ENCODE measurements around the gene TACC3.

The TACC3 gene

DNA sequence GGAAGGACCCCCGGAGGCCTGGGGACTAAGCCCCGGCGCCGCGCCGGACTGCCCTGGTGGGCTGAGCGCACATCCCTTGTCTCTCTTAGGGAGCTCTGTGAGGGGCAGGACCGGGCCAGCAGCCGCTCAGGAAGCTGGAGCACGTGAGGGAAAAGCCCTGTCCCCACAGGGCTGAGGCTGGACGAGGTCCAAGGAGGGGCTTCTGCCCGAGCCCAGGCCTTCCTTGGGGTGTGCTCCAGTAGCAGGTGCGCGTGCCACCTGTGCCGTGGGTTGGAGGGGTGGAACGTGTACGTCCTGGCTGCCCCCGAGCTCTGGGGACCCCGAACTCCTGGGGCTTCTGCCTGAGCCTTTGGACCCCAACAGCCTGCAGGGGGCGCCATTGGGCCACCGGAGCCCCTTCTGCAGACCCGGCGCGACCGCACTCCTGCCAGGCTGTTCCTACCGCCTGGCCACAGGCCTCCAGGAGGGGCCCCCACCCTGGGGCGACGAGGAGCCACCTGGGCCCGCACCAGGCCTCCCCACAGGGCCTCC is 27.2 kb downstream of the TACC3 start:
- peak; percentile 76 for DNase-seq

GRCh38 chr4:1749370-1749769 is 28.0 kb downstream of the TACC3 start:
- DNase-seq = no peak

DNA sequence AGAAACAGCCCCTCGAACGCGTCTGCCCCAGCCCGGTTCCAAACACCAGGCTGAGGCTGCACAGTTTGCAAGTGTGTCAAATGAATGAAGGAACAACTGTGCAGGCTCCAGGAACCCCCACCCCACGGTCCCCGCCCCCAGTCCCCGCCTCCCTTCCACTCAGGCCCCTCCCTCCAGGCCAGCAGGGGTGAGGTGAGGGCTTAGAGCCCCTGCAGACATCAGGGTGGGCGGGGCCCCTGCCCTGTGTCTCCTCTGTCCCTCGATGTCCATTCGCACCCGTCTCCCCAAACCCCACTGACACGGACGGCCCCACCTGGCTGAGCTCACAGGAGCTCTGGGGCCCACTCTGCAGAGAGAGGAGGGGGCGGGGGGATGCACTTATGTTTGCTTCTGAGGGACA is 28.5 kb downstream of the TACC3 start:
- DNase-seq = no peak

DNA sequence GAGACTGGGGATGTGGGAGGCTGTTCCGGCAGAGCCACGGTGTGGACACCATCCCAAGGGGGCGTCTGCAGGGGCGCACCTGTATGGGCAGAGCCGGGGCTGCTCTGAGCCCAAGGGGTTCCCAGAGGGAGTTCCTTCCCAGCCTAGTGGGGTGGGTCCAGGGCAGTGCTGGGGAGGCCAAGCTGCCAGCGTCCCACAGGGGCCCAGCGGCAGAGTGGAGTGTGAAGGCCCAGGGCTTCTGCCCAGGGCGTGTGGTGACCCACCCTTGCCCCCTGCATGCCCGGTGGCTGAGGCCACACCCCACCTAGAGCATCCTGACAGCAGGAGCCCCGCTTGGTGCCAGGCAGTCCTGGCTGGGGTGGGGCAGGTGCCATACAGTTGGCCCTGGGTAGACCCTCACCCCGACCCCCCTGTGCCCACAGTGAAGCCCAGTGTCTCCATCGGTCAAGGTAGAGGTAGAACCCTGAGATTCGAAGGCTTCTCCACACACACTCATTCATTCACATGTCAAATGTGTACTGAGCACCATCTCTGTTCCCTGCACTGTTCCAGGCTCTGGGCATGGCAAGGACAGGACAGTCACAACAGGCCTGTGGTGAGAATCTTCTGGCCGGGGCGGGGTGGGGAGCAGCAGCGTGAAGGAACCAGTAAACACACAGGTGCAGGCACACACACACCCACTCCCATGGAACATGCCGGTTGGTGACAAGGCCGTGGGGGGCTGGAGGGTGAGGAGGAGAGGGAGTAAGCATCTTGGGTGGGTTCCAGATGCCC is 29.2 kb downstream of the TACC3 start:
- no peak for DNase-seq

DNA sequence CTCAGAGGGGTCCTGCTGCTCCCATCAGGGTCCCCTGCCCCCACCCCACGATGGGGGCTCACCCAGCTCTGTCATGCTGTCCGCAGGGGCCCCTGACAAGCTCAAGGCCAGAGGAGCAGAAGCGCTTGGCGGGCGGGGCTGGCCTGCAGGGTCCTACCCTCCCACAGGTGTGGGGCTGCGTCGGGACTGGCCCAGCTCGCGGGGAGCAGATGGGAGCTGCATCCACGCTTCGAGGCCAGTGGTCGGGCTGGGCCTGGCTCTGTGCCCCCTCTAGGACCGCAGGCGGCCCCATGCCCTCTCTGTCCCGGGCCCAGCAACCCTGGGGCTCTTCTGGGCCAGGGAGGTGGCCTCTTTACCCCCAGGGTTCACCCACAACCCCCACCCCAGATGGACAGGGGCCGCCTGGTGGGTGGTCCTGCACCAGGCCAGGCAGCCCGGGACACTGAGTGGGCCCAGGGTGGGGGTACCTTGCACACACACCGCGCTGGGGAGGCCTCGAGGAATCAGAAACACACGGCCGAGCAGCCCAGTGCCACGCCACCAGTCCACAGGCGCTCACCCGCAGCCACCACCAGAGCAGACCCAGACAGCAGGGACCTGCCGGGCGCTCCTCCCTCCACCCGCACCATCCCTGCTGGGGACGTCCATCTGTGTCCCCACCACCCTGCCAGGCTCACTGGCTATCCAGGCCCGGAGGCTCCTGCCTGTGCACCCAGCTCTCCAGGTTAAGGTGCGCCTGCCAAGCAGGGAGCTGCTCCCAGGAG is 30.0 kb downstream of the TACC3 start:
- no peak for DNase-seq

- DNase-seq = no peak
Measured at GRCh38 chr4:1751919-1752283, 30.6 kb downstream of the TACC3 start.

DNA sequence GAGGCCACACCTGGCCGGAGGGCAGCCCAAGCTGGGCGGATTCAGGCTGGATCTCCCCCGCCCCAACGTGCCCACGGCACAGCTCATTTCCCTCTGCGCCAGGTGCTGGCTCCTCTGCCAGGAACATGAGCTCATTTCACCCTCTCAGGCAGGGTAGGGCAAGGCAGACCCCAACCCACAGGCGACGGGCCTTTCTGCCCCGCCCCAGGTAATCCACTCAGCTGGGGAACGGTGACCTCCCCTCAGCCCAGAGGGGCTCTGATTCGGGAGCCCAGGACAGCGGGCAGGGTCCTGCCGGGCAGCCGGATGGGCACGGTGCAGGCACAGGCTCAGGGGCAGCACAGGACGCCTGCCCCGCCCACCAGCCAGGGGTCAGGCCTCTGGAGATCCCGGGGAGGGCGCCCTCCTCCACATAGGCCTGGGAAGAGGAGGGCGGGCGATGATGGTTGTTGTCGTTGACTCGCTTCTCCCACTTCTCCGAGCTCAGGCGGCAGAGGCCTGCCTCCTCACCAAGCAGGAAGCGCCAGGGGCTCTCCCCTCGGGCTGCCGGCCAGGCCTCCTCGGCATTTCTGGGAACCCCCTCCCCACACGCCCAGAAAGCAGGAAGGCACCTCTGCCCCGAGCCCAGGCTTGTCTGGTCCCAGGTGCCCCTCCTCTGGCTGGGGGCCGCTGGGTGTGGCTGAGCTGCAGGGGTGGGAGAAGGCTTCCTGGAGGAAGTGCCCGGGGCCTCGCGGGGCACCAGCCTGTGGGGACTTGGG is 31.1 kb downstream of the TACC3 start:
- DNase-seq = peak; percentile 24

DNA sequence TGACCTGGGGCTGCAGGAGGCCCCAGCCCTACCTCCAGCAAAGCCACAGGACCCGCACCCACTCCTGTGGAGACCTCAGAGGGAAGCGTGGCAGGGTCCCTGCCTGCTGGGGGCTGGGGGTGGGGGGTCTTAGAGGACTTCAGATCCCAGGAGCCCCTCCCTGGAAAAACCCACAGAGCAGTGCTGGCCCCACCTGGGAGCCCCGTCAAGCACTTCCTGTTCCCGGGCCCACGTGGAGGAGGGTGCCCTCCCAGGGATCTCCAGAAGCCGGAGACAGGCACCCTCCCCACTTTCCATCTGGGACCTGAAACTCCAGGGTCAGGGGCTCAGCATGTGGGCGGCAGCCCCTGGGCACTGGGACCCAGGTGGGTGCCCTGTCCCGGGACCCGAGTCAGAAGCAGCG is 32.0 kb downstream of the TACC3 start:
- DNase-seq = no peak

- no peak for DNase-seq
Measured at GRCh38 chr4:1753697-1754311, 32.5 kb downstream of the TACC3 start.

- DNase-seq = no peak
Measured at GRCh38 chr4:1754336-1754735, 33.0 kb downstream of the TACC3 start.

GRCh38 chr4:1755297-1755696 is 34.0 kb downstream of the TACC3 start:
- DNase-seq = no peak

DNA sequence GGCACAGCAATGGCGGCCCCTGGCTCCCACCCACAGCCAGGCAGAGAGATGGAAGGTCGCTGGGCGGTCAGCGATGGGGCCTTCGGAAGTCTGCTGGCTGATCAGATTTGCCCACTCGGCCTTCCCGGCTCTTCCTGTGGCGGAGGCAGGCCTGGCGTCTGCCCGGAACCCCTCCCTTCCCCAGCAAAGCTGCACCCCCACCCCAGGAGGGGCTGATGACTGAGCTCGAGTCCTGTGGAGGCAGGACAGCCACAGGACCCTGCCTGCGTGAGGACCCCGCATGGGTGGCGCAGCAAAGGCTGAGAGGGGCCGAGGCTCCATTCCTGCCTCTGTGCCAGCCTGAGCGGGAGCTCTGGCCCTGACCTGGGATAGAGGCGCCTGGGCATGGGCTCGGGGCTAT is 34.8 kb downstream of the TACC3 start:
- no peak for DNase-seq

GRCh38 chr4:1756893-1757779 is 35.8 kb downstream of the TACC3 start:
- no peak for DNase-seq

DNA sequence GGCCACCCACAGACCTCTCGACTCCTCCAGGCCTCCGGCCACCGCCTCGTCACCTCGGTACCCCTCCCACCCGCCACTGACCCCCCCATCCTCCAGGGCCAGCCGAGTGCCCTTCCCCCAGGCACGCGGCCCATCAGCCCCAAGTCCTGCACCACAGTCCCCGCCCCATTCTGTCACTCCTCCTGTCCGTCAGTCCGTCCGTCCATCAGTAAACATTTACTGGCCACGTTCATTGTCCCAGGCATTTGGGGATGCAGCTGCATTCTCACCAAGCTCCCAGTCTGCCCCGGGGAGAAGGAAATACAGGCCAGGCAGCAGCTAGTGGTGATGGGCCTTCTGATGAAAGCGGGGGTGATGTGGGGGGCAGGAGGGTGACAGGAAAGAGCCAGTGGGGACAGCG is 36.5 kb downstream of the TACC3 start:
- no peak for DNase-seq

DNA sequence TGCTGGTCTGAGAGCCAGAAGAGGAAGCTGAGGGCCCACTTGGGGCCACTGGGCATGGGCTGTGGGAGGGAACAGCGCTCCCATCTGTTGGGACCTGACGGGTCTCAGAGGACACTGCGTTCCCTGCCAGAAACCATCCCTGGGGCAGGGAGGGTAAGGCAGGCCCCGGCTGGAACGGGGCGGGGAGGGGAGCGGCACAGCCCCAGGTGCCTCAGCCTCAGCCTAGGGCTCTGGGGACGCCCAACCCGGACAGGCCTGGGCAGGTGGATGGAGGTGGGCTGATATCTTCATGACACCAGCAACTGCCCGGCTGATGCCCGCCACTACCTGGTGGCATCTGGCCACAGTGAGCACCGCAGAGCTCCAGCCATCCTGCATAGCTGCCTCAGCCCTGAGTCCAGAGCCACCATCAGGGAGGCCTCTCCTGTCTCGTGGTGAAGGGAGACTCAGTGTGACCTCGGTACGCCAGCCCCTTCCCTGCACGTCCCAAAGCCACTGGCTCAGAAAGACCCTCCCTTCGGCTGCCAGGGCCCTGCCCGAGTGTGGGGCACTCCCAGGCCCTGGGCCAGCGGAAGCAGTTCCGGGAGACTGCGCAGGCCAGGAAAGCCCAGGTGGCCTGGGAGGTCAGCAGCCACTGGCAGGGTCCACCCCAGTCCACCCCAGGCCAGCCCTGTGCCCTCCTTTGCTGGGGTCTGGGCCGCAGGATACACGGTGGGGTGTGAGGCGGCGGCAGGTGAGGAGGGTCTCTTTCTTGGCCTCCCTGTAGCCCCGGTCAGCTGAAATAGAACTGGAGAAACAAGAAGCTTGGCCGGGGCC is 37.2 kb downstream of the TACC3 start:
- no peak for DNase-seq

GRCh38 chr4:1759170-1759817 is 38.0 kb downstream of the TACC3 start:
- DNase-seq = no peak

GRCh38 chr4:1759818-1760223 is 38.5 kb downstream of the TACC3 start:
- no peak for DNase-seq

GRCh38 chr4:1760521-1761071 is 39.3 kb downstream of the TACC3 start:
- DNase-seq = no peak

GRCh38 chr4:1761130-1761689 is 39.9 kb downstream of the TACC3 start:
- DNase-seq = no peak
